Colonic mucosa (tissue), 4 donors: Measurements from ENCODE around the gene DNM3. TPM values are rescaled to one million over a fixed set of nuclear protein-coding genes. Genes with fewer than 3 reads are reported as not detected.
"Not testable (repeated sequence)": the region's sequence is repeated elsewhere in the genome, so short reads cannot be mapped to it uniquely, and the experiment has no call there.

Experiments
- DNase-seq: peaks from one replicate; pipeline ENCODE4 v3.0.0-alpha.2; 2020
- H3K27ac ChIP-seq: fragments of 200-600 bp; one replicate; pipeline ENCODE4 v1.8.0; 2021
- H3K27me3 ChIP-seq: fragments of 200-600 bp; one replicate; pipeline ENCODE4 v1.8.0; 2021
- H3K36me3 ChIP-seq: fragments of 200-600 bp; one replicate; pipeline ENCODE4 v1.8.0; 2021
- H3K4me1 ChIP-seq: fragments of 200-600 bp; one replicate; pipeline ENCODE4 v1.8.0; 2021; ENCODE audit warnings: mild to moderate bottlenecking
- H3K4me3 ChIP-seq: fragments of 200-600 bp; one replicate; pipeline ENCODE4 v1.8.0; 2021
- H3K9ac ChIP-seq, 2 donors: one replicate each; pipeline ENCODE4 v1.7.0; 2013; ENCODE audit warnings: control low read depth in 2 of 2, low read depth in 2 of 2, low read length in 2 of 2
- H3K9me3 ChIP-seq: fragments of 200-600 bp; one replicate; pipeline ENCODE4 v1.8.0; 2021
- CTCF ChIP-seq: fragments of 200-600 bp; IDR thresholded peaks from one replicate; pipeline ENCODE4 v1.8.0; 2022; ENCODE audit warnings: antibody characterized with exemption, mild to moderate bottlenecking
- intact Hi-C: fragments of 100-400 bp; cut with DNase I; formaldehyde crosslinking; loops from one replicate; pipeline ENCODE4 v1.14.1; 2022
- total RNA-seq, 2 donors: library from RNA; stranded (reverse); fragmentation: NEBNext Ultra II Directional in 1 of 2; extraction: Animal tissue kit (Norgen Biotek cat#: 25700) in 1 of 2; gene quantifications; one replicate each; pipeline ENCODE4 v1.2.1, GENCODE V29; 2021
- donor health status: healthy.
- donor health status: DM: no; HTN: no; CAD: no.
- donor health status: DM: no; HTN: no; CAD: no.

DNM3 gene
- total RNA-seq, 2 donors from 2014 or later, result 1.7 to 2.6 TPM

GRCh38 chr1:172043900-172044299 is 202.6 kb downstream of the DNM3 start:
- Histone ChIP-seq H3K27me3 (no peaks in the 10 kb centered on the region), H3K4me3 (no peak overlapping the region), H3K27ac (no peak overlapping the region), H3K4me1 (no peaks in the 10 kb centered on the region), H3K9ac (no peak overlapping the region), H3K9me3 (no peaks in the 10 kb centered on the region), H3K36me3 (no peaks in the 10 kb centered on the region)
- TF ChIP-seq CTCF, result no peak
- DNase-seq, result no peak
- intact Hi-C loops, result no loop called here

GRCh38 chr1:172051898-172052297 is 210.6 kb downstream of the DNM3 start:
- no peak for DNase-seq
- H3K4me3 ChIP-seq, result no peak overlapping the region
- TF ChIP-seq CTCF, result no peak
- no peaks in the 10 kb centered on the region for H3K4me1 ChIP-seq
- no peaks in the 10 kb centered on the region for H3K9me3 ChIP-seq
- H3K9ac ChIP-seq, result no peak overlapping the region
- H3K27ac ChIP-seq, result no peak overlapping the region
- intact Hi-C loops, result no loop called here
- H3K36me3 ChIP-seq, result no peaks in the 10 kb centered on the region
- H3K27me3 ChIP-seq, result no peaks in the 10 kb centered on the region

- H3K4me1 ChIP-seq, result no peaks in the 10 kb centered on the region
These were observed 212.9 kb downstream of the DNM3 start for GRCh38 chr1:172054172-172054571.

GRCh38 chr1:172055816-172056419 is 214.6 kb downstream of the DNM3 start:
- intact Hi-C loops, H3K4me1 ChIP-seq, H3K36me3 ChIP-seq, H3K27me3 ChIP-seq, H3K9ac ChIP-seq, H3K9me3 ChIP-seq, DNase-seq, H3K4me3 ChIP-seq, H3K27ac ChIP-seq: not testable (repeated sequence)

More at GRCh38 chr1:172054172-172054571, 212.9 kb downstream of the DNM3 start:
- DNase-seq, result no peak
- TF ChIP-seq CTCF, result no peak
- no peaks in the 10 kb centered on the region for H3K9me3 ChIP-seq
- no peaks in the 10 kb centered on the region for H3K27me3 ChIP-seq
- H3K9ac ChIP-seq, result no peak overlapping the region
- no peaks in the 10 kb centered on the region for H3K36me3 ChIP-seq
- H3K4me3 ChIP-seq, result no peak overlapping the region
- intact Hi-C loops, result no loop called here
- H3K27ac ChIP-seq, result no peak overlapping the region

GRCh38 chr1:172068334-172068733 is 227.0 kb downstream of the DNM3 start:
- DNase-seq, result no peak
- no peaks in the 10 kb centered on the region for H3K9me3 ChIP-seq
- intact Hi-C loops, result no loop called here
- no peak overlapping the region for H3K9ac ChIP-seq
- no peaks in the 10 kb centered on the region for H3K36me3 ChIP-seq
- no peaks in the 10 kb centered on the region for H3K27me3 ChIP-seq
- H3K4me3 ChIP-seq, result no peak overlapping the region
- no peak overlapping the region for H3K27ac ChIP-seq
- no peaks in the 10 kb centered on the region for H3K4me1 ChIP-seq
- no peak for TF ChIP-seq CTCF

GRCh38 chr1:172069051-172069450 is 227.8 kb downstream of the DNM3 start:
- TF ChIP-seq CTCF, result no peak
- Histone ChIP-seq H3K27ac (no peak overlapping the region), H3K27me3 (no peaks in the 10 kb centered on the region), H3K4me3 (no peak overlapping the region), H3K36me3 (no peaks in the 10 kb centered on the region), H3K9me3 (no peaks in the 10 kb centered on the region), H3K9ac (no peak overlapping the region), H3K4me1 (no peaks in the 10 kb centered on the region)
- intact Hi-C loops, result no loop called here
- no peak for DNase-seq
